IMR-90 (cell line): ENCODE measurements around the gene CFAP299. TPM values are rescaled to one million over a fixed set of nuclear protein-coding genes. Genes with fewer than 3 reads are reported as not detected.

Experiments
- ATAC-seq: fragments of 200-7000 bp; cut with Tn5 transposase; 2 replicates; pipeline ENCODE4 v1.9.1; 2020; ENCODE audit warnings: low read depth, mild to moderate bottlenecking, moderate library complexity
- BruUV-seq: library from RNA; stranded (reverse); fragments of 400-500 nt; replicated peaks from 2 replicates; lab custom pipeline; 2021; lab: Mats Ljungman, UMichigan
- CTCF ChIA-PET: fragments of 300-600 bp; formaldehyde crosslinking; extraction: SDS; loops from one replicate; lab custom pipeline; 2021; ENCODE audit warnings: antibody characterized with exemption; lab: Yijun Ruan, JAX
- POLR2A ChIA-PET: fragments of 300-600 bp; sonication (Branson Sonifier 250); formaldehyde crosslinking; loops from one replicate; lab custom pipeline; 2022; ENCODE audit warnings: antibody characterized with exemption; ENCODE audit not compliant: unreplicated experiment; lab: Charles Lee
- DNase-seq: peaks from one replicate; pipeline ENCODE4 v3.0.0; 2013
- H2AFZ ChIP-seq: replicated peaks from 2 replicates; pipeline ENCODE3; 2013; ENCODE audit warnings: low read length, mild to moderate bottlenecking; ENCODE audit not compliant: poor library complexity
- H2AK5ac ChIP-seq: 2 replicates; pipeline ENCODE4 v1.6.1; 2013; ENCODE audit warnings: low read depth, low read length, inconsistent platforms
- H2AK9ac ChIP-seq: replicated peaks from 2 replicates; pipeline ENCODE3; 2013; ENCODE audit warnings: mild to moderate bottlenecking, low read depth, low read length, moderate library complexity; ENCODE audit not compliant: poor library complexity
- H2BK120ac ChIP-seq: 2 replicates; pipeline ENCODE4 v1.6.1; 2013; ENCODE audit warnings: low read depth, low read length, inconsistent platforms
- H2BK15ac ChIP-seq: 3 replicates; pipeline ENCODE4 v1.6.1; 2013; ENCODE audit warnings: low read depth, low read length, inconsistent platforms
- H2BK20ac ChIP-seq: 2 replicates; pipeline ENCODE4 v1.6.1; 2013; ENCODE audit warnings: low read depth, mild to moderate bottlenecking, inconsistent platforms, low read length, moderate library complexity
- H2BK5ac ChIP-seq: 2 replicates; pipeline ENCODE4 v1.6.1; 2013; ENCODE audit warnings: mild to moderate bottlenecking, low read depth, low read length, inconsistent platforms; ENCODE audit not compliant: poor library complexity, severe bottlenecking
- H3K14ac ChIP-seq: replicated peaks from 2 replicates; pipeline ENCODE4 v1.6.1; 2013; ENCODE audit warnings: low read depth, low read length, inconsistent platforms
- H3K18ac ChIP-seq: 2 replicates; pipeline ENCODE4 v1.6.1; 2013; ENCODE audit warnings: low read depth, low read length, control low read depth
- H3K23ac ChIP-seq: 2 replicates; pipeline ENCODE4 v1.6.1; 2013; ENCODE audit warnings: low read depth, low read length, inconsistent platforms
- H3K27ac ChIP-seq: 2 replicates; pipeline ENCODE4 v1.5.1; 2013; ENCODE audit warnings: mild to moderate bottlenecking, control low read depth, low read length; ENCODE audit not compliant: insufficient read depth
- H3K27me3 ChIP-seq: 2 replicates; pipeline ENCODE4 v1.6.1; 2013; ENCODE audit warnings: low read length; ENCODE audit not compliant: control insufficient read depth, insufficient read depth
- H3K36me3 ChIP-seq: 2 replicates; pipeline ENCODE4 v1.6.1; 2013; ENCODE audit warnings: low read length, mixed read lengths; ENCODE audit not compliant: control insufficient read depth, insufficient read depth
- H3K4ac ChIP-seq: 2 replicates; pipeline ENCODE4 v1.6.1; 2013; ENCODE audit warnings: low read depth, low read length, inconsistent platforms
- H3K4me1 ChIP-seq: 2 replicates; pipeline ENCODE4 v1.6.1; 2013; ENCODE audit warnings: low read length, mixed read lengths; ENCODE audit not compliant: control insufficient read depth, insufficient read depth
- H3K4me2 ChIP-seq: 2 replicates; pipeline ENCODE4 v1.6.1; 2013; ENCODE audit warnings: low read depth, mild to moderate bottlenecking, control low read depth, low read length, moderate library complexity
- H3K4me3 ChIP-seq: 2 replicates; pipeline ENCODE4 v1.5.1; 2013; ENCODE audit warnings: low read depth, mild to moderate bottlenecking, control low read depth, low read length, moderate library complexity; ENCODE audit not compliant: insufficient read depth
- H3K56ac ChIP-seq: 2 replicates; pipeline ENCODE4 v1.6.1; 2013; ENCODE audit warnings: low read length, inconsistent platforms; ENCODE audit not compliant: insufficient read depth; ENCODE audit errors: extremely low read depth
- H3K79me1 ChIP-seq, 2 experiments: 2 replicates each; pipeline ENCODE4 v1.6.1; 2013; ENCODE audit warnings: low read length in 2 of 2, inconsistent platforms in 1 of 2, low read depth in 1 of 2
- H3K9ac ChIP-seq: 2 replicates; pipeline ENCODE4 v1.6.1; 2013; ENCODE audit warnings: low read depth, low read length, control low read depth
- H3K9me1 ChIP-seq: 2 replicates; pipeline ENCODE4 v1.6.1; 2013; ENCODE audit warnings: low read length, inconsistent platforms; ENCODE audit not compliant: insufficient read depth
- H3K9me3 ChIP-seq: 2 replicates; pipeline ENCODE4 v1.6.1; 2013; ENCODE audit warnings: low read length; ENCODE audit not compliant: control insufficient read depth, insufficient read depth
- H4K20me1 ChIP-seq: 2 replicates; pipeline ENCODE4 v1.6.1; 2013; ENCODE audit warnings: low read length, inconsistent platforms; ENCODE audit not compliant: insufficient read depth
- H4K5ac ChIP-seq: 2 replicates; pipeline ENCODE4 v1.6.1; 2013; ENCODE audit warnings: mild to moderate bottlenecking, low read depth, low read length, control low read depth
- H4K8ac ChIP-seq, 2 experiments: 2 replicates each; pipeline ENCODE4 v1.6.1; 2013; ENCODE audit warnings: low read depth in 2 of 2, low read length in 2 of 2, control low read depth in 1 of 2, inconsistent platforms in 1 of 2
- H4K91ac ChIP-seq: 2 replicates; pipeline ENCODE4 v1.6.1; 2013; ENCODE audit warnings: low read depth, low read length, inconsistent platforms; ENCODE audit not compliant: insufficient read depth
- BHLHE40 ChIP-seq: fragments of 150-350 bp; IDR thresholded peaks from 2 replicates; pipeline ENCODE4 v1.6.1; 2016; ENCODE audit warnings: mild to moderate bottlenecking, low read depth, low read length
- CHD1 ChIP-seq: IDR thresholded peaks from 2 replicates; pipeline ENCODE4 v1.6.1; 2012; ENCODE audit warnings: low read depth, low read length, improper control_type of control experiment
- ELK1 ChIP-seq: fragments of 150-350 bp; IDR thresholded peaks from 2 replicates; pipeline ENCODE4 v1.6.1; 2016; ENCODE audit warnings: low read depth, mild to moderate bottlenecking, low read length, moderate library complexity, borderline replicate concordance
- FOS ChIP-seq: fragments of 150-350 bp; IDR thresholded peaks from 2 replicates; pipeline ENCODE4 v1.6.1; 2016; ENCODE audit warnings: low read depth, low read length
- MAZ ChIP-seq: IDR thresholded peaks from 2 replicates; pipeline ENCODE4 v1.6.1; 2012; ENCODE audit warnings: low read depth, mild to moderate bottlenecking, low read length, improper control_type of control experiment, moderate library complexity, borderline replicate concordance
- MXI1 ChIP-seq: IDR thresholded peaks from 2 replicates; pipeline ENCODE4 v1.6.1; 2012; ENCODE audit warnings: low read depth, mild to moderate bottlenecking, low read length, moderate library complexity, borderline replicate concordance
- NFE2L2 ChIP-seq: fragments of 150-350 bp; IDR thresholded peaks from 2 replicates; pipeline ENCODE4 v1.6.1; 2016; ENCODE audit warnings: low read depth, mild to moderate bottlenecking, low read length
- POLR2A ChIP-seq: IDR thresholded peaks from 2 replicates; pipeline ENCODE4 v1.6.1; 2012; ENCODE audit warnings: mild to moderate bottlenecking, low read depth, low read length
- RAD21 ChIP-seq: IDR thresholded peaks from 2 replicates; pipeline ENCODE4 v1.6.1; 2012; ENCODE audit warnings: low read length, improper control_type of control experiment
- RFX5 ChIP-seq: IDR thresholded peaks from 2 replicates; pipeline ENCODE4 v1.8.0; 2012; ENCODE audit warnings: low read depth, mild to moderate bottlenecking, low read length, moderate library complexity
- SMC3 ChIP-seq: fragments of 150-350 bp; IDR thresholded peaks from 2 replicates; pipeline ENCODE4 v1.6.1; 2016; ENCODE audit warnings: low read depth, mild to moderate bottlenecking, antibody characterized with exemption, low read length, moderate library complexity
- WGBS, 2 experiments: methylation state at CpG; one replicate each; pipeline versions ENCODE4 v1.1.5 to v1.1.7; 2013; ENCODE audit warnings: missing lambda C conversion rate in 2 of 2; ENCODE audit not compliant: insufficient read length in 1 of 2; ENCODE audit errors: extremely low coverage in 2 of 2; 5-methylcytosine and 5-hydroxymethylcytosine counted together
- dilution Hi-C: fragments of 300-500 bp; cut with HindIII; formaldehyde crosslinking; loops from one replicate; pipeline ENCODE4 v1.14.3; 2018; ENCODE audit warnings: low sequenced_read_pairs; ENCODE audit not compliant: unreplicated experiment
- in situ Hi-C: fragments of 300-500 bp; cut with MboI; formaldehyde crosslinking; loops from 3 replicates; pipeline ENCODE4 v1.14.3; 2019; ENCODE audit warnings: low sequenced_read_pairs, inconsistent platforms, mixed read lengths
- intact Hi-C: fragments of 100-400 bp; cut with micrococcal nuclease; formaldehyde crosslinking; loops from 2 replicates; pipeline ENCODE4 v1.10.0; 2022
- polyA plus RNA-seq, 3 experiments: library from polyadenylated mRNA; depleted of rRNA; stranded (reverse); fragments of >200 nt; gene quantifications; 2 replicates each; pipeline ENCODE4 v1.2.3, GENCODE V29; 2012; ENCODE audit warnings: low replicate concordance in 1 of 3
- total RNA-seq: library from RNA; depleted of rRNA; stranded (reverse); fragments of >200 nt; gene quantifications from 2 replicates; pipeline ENCODE4 v1.2.3, GENCODE V29; 2012
- TF ChIP-seq, protein P1 (sequence below): fragments of 150-350 bp; IDR thresholded peaks from 2 replicates; pipeline ENCODE4 v1.6.1; 2017; ENCODE audit warnings: mild to moderate bottlenecking, antibody characterized with exemption, low read length, low read depth
- TF ChIP-seq, protein P2 (sequence below): conservative IDR thresholded peaks from 2 replicates; pipeline ENCODE4 v1.5.1; 2012; ENCODE audit warnings: mild to moderate bottlenecking, low read depth, low read length, improper control_type of control experiment

CFAP299 gene
- total and polyA plus RNA-seq, 2 of the 4 experiments (the other 2 are of a cell fraction), result 1.0 to 1.1 TPM

- Histone ChIP-seq H3K9me3 (peaks cover 7% of the 10 kb centered on the region), H4K5ac (no peak overlapping the region), H3K79me1 (no peaks in the 10 kb centered on the region), H3K4me2 (no peak overlapping the region), H2BK20ac (no peak overlapping the region), H2BK120ac (no peak overlapping the region), H3K9ac (no peak overlapping the region), H3K9me1 (no peaks in the 10 kb centered on the region), H3K27me3 (no peaks in the 10 kb centered on the region), H4K8ac (no peak overlapping the region), H3K56ac (no peak overlapping the region), H3K23ac (no peak overlapping the region), H3K4me3 (no peak overlapping the region), H3K27ac (no peak overlapping the region), H2AFZ (no peak overlapping the region), H3K4me1 (no peaks in the 10 kb centered on the region), H2BK5ac (no peak overlapping the region), H2BK15ac (no peak overlapping the region), H4K20me1 (no peaks in the 10 kb centered on the region), H4K91ac (no peak overlapping the region), H3K14ac (no peak overlapping the region), H2AK5ac (no peak overlapping the region), H2AK9ac (no peak overlapping the region), H3K18ac (no peak overlapping the region), H3K4ac (no peak overlapping the region), H3K36me3 (no peaks in the 10 kb centered on the region)
- ATAC-seq, result no peak
- no peak for DNase-seq
- intact Hi-C loops (no loop called here), in situ Hi-C loops (loop anchor here (10.0 kb wide), 1 partner anchor 984 kb away; no protein-coding TSS in a partner anchor), dilution Hi-C loops (loop anchor here (25.0 kb wide), 1 partner anchor 616 kb away; no protein-coding TSS in a partner anchor)
- no TSS peak for BruUV-seq
- POLR2A ChIA-PET, result no interaction called here
- TF ChIP-seq, protein P1, sequence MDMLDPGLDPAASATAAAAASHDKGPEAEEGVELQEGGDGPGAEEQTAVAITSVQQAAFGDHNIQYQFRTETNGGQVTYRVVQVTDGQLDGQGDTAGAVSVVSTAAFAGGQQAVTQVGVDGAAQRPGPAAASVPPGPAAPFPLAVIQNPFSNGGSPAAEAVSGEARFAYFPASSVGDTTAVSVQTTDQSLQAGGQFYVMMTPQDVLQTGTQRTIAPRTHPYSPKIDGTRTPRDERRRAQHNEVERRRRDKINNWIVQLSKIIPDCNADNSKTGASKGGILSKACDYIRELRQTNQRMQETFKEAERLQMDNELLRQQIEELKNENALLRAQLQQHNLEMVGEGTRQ, result no peak
- no peak for TF ChIP-seq RAD21
- TF ChIP-seq RFX5, result no peak
- no peak for TF ChIP-seq FOS
- TF ChIP-seq POLR2A, result no peak
- no peak for TF ChIP-seq MXI1
- no peak for TF ChIP-seq BHLHE40
- TF ChIP-seq SMC3, result no peak
- TF ChIP-seq MAZ, result no peak
- TF ChIP-seq NFE2L2, result no peak
- TF ChIP-seq ELK1, result no peak
- no peak for TF ChIP-seq CHD1
- TF ChIP-seq, protein P2, sequence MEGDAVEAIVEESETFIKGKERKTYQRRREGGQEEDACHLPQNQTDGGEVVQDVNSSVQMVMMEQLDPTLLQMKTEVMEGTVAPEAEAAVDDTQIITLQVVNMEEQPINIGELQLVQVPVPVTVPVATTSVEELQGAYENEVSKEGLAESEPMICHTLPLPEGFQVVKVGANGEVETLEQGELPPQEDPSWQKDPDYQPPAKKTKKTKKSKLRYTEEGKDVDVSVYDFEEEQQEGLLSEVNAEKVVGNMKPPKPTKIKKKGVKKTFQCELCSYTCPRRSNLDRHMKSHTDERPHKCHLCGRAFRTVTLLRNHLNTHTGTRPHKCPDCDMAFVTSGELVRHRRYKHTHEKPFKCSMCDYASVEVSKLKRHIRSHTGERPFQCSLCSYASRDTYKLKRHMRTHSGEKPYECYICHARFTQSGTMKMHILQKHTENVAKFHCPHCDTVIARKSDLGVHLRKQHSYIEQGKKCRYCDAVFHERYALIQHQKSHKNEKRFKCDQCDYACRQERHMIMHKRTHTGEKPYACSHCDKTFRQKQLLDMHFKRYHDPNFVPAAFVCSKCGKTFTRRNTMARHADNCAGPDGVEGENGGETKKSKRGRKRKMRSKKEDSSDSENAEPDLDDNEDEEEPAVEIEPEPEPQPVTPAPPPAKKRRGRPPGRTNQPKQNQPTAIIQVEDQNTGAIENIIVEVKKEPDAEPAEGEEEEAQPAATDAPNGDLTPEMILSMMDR, result no peak
- CTCF ChIA-PET, result no interaction called here
- no CpG with 5 or more reads among the region's 2 CpGs for WGBS, 2 experiments
Observed at GRCh38 chr4:80371046-80371445, 35.5 kb downstream of the CFAP299 start.
